Measurements from ENCODE around the gene SSB. TPM values are rescaled to one million over a fixed set of nuclear protein-coding genes. Genes with fewer than 3 reads are reported as not detected.
"Not testable (repeated sequence)": the region's sequence is repeated elsewhere in the genome, so short reads cannot be mapped to it uniquely, and the experiment has no call there.

SSB gene
- total RNA-seq, 1 experiment from 2014 or later: 108 TPM

DNA sequence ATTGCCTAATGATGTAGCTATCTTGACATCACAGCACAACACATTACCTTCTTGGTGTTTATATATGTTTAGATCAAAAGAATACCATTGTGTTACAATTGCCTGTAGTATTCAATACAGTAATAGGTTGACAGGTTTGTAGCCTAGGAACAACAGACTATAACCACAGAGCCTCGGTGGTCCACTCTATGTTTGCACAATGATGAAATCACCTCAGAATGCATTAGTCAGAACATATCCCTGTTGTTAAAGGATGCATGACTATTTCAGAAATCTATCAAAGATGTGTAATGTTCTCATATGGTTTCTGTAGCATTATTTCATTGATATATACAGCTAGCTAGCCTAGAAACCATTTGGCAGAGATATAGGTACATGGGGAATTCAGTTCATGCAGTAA, 17.2 kb downstream of the SSB start:
- no peak overlapping the region for H3K9ac ChIP-seq (ENCODE audit: low read length)
- CTCF ChIA-PET: no interaction called here

DNA sequence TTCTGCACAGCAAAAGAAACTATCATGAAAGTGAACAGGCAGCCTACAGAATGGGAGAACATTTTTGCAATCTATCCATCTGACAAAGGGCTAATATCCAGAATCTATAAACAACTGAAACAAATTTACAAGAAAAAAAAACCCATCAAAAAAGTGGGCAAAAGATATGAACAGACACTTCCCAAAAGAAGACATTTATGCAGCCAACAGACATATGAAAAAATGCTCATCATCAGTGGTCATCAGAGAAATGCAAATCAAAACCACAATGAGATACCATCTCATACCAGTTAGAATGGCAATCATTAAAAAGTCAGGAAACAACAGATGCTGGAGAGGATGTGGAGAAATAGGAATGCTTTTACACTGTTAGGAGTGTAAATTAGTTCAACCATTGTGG, 18.3 kb downstream of the SSB start:
- H3K27ac ChIP-seq (ENCODE audit: low read length); H3K27me3 ChIP-seq (ENCODE audit: low read length); H4K20me1 ChIP-seq (ENCODE audit: low read length); DNase-seq; H3K4me2 ChIP-seq (ENCODE audit: low read length); CTCF ChIA-PET; H3K9me2 ChIP-seq (replicated peaks; ENCODE audit: low read length); H3K9ac ChIP-seq (ENCODE audit: low read length); POLR2A ChIA-PET (ENCODE audit: unreplicated experiment); ATAC-seq; H3K4me3 ChIP-seq (ENCODE audit: low read length); intact Hi-C loops (cut with micrococcal nuclease); H3K9me3 ChIP-seq (ENCODE audit: low read length); BruUV-seq (replicated peaks); H2AFZ ChIP-seq (ENCODE audit: low read length): not testable (repeated sequence)
- peaks cover 16% of the 10 kb centered on the region for H3F3A ChIP-seq (ENCODE audit: low read length, unreplicated experiment)
- peaks cover 17% of the 10 kb centered on the region for H3K36me3 ChIP-seq (ENCODE audit: low read depth, low read length)
- peaks cover 18% of the 10 kb centered on the region for H3K79me2 ChIP-seq (ENCODE audit: low read length)
- H3K4me1 ChIP-seq (ENCODE audit: insufficient read depth, low read length): peaks cover 50% of the 10 kb centered on the region

More for the DNA sequence above, 17.2 kb downstream of the SSB start:
- peak; percentile 86 for ATAC-seq
- Histone ChIP-seq H3K9me3 (ENCODE audit: low read length) (no peaks in the 10 kb centered on the region), H3K4me1 (ENCODE audit: insufficient read depth, low read length) (peaks cover 44% of the 10 kb centered on the region), H3F3A (ENCODE audit: low read length, unreplicated experiment) (peaks cover 16% of the 10 kb centered on the region), H2AFZ (ENCODE audit: low read length) (no peak overlapping the region), H4K20me1 (ENCODE audit: low read length) (no peaks in the 10 kb centered on the region), H3K4me2 (ENCODE audit: low read length) (peak overlapping the region; percentile 40), H3K27ac (ENCODE audit: low read length) (peak overlapping the region; percentile 63), H3K36me3 (ENCODE audit: low read depth, low read length) (peaks cover 27% of the 10 kb centered on the region), H3K4me3 (ENCODE audit: low read length) (no peak overlapping the region), H3K27me3 (ENCODE audit: low read length) (no peaks in the 10 kb centered on the region), H3K79me2 (ENCODE audit: low read length) (peaks cover 6% of the 10 kb centered on the region; the same call in 1 of the 2 replicates), H3K9me2 (replicated peaks; ENCODE audit: low read length) (no peaks in the 10 kb centered on the region)
- no TSS peak for BruUV-seq (replicated peaks)
- TF ChIP-seq EZH2 (IDR thresholded peaks at IDR 0.05; ENCODE audit: low read length, unreplicated experiment): no peak
- TF ChIP-seq, protein P1, sequence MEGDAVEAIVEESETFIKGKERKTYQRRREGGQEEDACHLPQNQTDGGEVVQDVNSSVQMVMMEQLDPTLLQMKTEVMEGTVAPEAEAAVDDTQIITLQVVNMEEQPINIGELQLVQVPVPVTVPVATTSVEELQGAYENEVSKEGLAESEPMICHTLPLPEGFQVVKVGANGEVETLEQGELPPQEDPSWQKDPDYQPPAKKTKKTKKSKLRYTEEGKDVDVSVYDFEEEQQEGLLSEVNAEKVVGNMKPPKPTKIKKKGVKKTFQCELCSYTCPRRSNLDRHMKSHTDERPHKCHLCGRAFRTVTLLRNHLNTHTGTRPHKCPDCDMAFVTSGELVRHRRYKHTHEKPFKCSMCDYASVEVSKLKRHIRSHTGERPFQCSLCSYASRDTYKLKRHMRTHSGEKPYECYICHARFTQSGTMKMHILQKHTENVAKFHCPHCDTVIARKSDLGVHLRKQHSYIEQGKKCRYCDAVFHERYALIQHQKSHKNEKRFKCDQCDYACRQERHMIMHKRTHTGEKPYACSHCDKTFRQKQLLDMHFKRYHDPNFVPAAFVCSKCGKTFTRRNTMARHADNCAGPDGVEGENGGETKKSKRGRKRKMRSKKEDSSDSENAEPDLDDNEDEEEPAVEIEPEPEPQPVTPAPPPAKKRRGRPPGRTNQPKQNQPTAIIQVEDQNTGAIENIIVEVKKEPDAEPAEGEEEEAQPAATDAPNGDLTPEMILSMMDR (conservative IDR thresholded peaks at IDR 0.05; ENCODE audit: low read depth, low read length): no peak
- TF ChIP-seq EZH2phosphoT487 (IDR thresholded peaks at IDR 0.05; ENCODE audit: borderline replicate concordance, low read length): no peak
- POLR2A ChIA-PET (ENCODE audit: unreplicated experiment): interaction anchor here (0.6 kb wide), 1 partner anchor 61 kb away, joined by 4 read pairs; no protein-coding TSS in a partner anchor
- DNase-seq: peak; percentile 94
- intact Hi-C loops (cut with micrococcal nuclease): no loop called here

DNA sequence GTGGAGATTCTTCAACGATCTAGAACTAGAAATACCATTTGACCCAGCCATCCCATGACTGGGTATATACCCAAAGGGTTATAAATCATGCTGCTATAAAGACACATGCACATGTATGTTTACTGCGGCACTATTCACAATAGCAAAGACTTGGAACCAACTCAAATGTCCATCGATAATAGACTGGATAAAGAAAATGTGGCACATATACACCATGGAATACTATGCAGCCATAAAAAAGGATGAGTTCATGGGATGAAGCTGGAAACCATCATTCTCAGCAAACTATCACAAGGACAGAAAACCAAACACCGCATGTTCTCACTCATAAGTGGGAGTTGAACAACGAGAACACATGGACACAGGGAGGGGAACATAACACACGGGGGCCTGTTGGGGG, 18.7 kb downstream of the SSB start:
- DNase-seq; H3K4me2 ChIP-seq (ENCODE audit: low read length); BruUV-seq (replicated peaks); POLR2A ChIA-PET (ENCODE audit: unreplicated experiment); H3K27ac ChIP-seq (ENCODE audit: low read length); H3K9me2 ChIP-seq (replicated peaks; ENCODE audit: low read length); ATAC-seq; intact Hi-C loops (cut with micrococcal nuclease); CTCF ChIA-PET; H4K20me1 ChIP-seq (ENCODE audit: low read length); H3K9ac ChIP-seq (ENCODE audit: low read length); H2AFZ ChIP-seq (ENCODE audit: low read length); H3K4me3 ChIP-seq (ENCODE audit: low read length); H3K27me3 ChIP-seq (ENCODE audit: low read length); H3K9me3 ChIP-seq (ENCODE audit: low read length): not testable (repeated sequence)
- peaks cover 22% of the 10 kb centered on the region for H3K79me2 ChIP-seq (ENCODE audit: low read length)
- peaks cover 54% of the 10 kb centered on the region for H3K4me1 ChIP-seq (ENCODE audit: insufficient read depth, low read length)
- H3K36me3 ChIP-seq (ENCODE audit: low read depth, low read length): peaks cover 13% of the 10 kb centered on the region
- H3F3A ChIP-seq (ENCODE audit: low read length, unreplicated experiment): peaks cover 16% of the 10 kb centered on the region

DNA sequence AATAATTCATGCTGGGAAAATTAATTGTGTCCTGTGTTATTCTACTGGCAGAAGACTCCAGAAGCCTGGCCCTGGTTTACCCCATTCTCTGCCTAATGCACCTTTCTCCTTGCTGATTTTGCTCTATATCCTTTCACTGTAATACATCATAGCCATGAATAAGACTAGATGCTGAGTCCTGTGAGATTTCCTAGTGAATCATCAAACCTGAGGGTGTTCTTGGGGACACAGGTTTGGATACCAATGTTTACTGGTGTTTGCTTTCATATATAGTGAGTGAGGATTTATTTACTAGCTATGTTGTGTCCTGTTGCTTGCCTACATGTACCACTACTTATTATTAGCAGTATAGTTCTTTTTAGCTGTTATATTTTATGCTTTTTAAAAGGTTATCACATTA, 19.6 kb downstream of the SSB start:
- Histone ChIP-seq H3K9me2 (replicated peaks; ENCODE audit: low read length) (no peaks in the 10 kb centered on the region), H3K9me3 (ENCODE audit: low read length) (no peaks in the 10 kb centered on the region), H3K4me1 (ENCODE audit: insufficient read depth, low read length) (peaks cover 62% of the 10 kb centered on the region), H3F3A (ENCODE audit: low read length, unreplicated experiment) (peaks cover 16% of the 10 kb centered on the region), H3K36me3 (ENCODE audit: low read depth, low read length) (peaks cover 7% of the 10 kb centered on the region), H3K4me3 (ENCODE audit: low read length) (no peak overlapping the region), H2AFZ (ENCODE audit: low read length) (no peak overlapping the region), H3K4me2 (ENCODE audit: low read length) (peak overlapping the region; percentile 76; the same call in 1 of the 2 replicates), H4K20me1 (ENCODE audit: low read length) (no peaks in the 10 kb centered on the region), H3K79me2 (ENCODE audit: low read length) (peaks cover 30% of the 10 kb centered on the region), H3K27ac (ENCODE audit: low read length) (peak overlapping the region; percentile 54), H3K9ac (ENCODE audit: low read length) (no peak overlapping the region), H3K27me3 (ENCODE audit: low read length) (no peaks in the 10 kb centered on the region)
- ATAC-seq (peak; percentile 19), DNase-seq (peak; percentile 65)
- no TSS peak for BruUV-seq (replicated peaks)
- no peak for TF ChIP-seq EZH2 (IDR thresholded peaks at IDR 0.05; ENCODE audit: low read length, unreplicated experiment)
- TF ChIP-seq, protein P1 (conservative IDR thresholded peaks at IDR 0.05; ENCODE audit: low read depth, low read length): no peak
- TF ChIP-seq EZH2phosphoT487 (IDR thresholded peaks at IDR 0.05; ENCODE audit: borderline replicate concordance, low read length): no peak
- intact Hi-C loops (cut with micrococcal nuclease): no loop called here
- ChIA-PET POLR2A (ENCODE audit: unreplicated experiment) (no interaction called here), CTCF (no interaction called here)

Measured in PC-3 (cell line).